CD4-positive, alpha-beta T cell treated with Interleukin-12 subunit alpha and Interleukin-12 subunit beta, for 1 hour (primary cell): Measurements from ENCODE around the gene CERS2.
A peak's percentile ranks its signal among the peaks of the same experiment; 100 is the strongest.
"Not testable (repeated sequence)": the region's sequence is repeated elsewhere in the genome, so short reads cannot be mapped to it uniquely, and the experiment has no call there.

Source experiments
- DNase-seq: peaks from one replicate; pipeline ENCODE4 v3.0.0-alpha.2; 2020

CERS2 gene

DNA sequence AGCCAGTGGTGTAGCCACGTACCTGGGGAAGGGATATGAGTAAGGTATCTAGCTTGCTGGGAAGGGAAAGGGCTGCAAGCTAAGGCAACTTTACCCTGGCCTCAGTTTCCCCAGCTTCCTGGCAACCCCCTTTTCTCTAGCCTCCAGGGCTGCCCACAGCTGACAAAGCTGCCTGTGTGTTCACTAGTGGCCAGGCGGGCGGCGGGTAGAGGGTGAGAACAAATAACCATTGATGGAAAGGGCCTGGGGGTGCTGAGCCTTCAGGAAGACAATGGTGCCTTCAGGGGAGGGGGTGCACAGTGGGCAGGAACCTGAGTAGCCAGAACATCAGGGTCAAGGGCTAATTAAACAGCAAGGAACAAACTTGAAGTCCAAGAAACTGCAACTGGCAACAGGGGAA lies 6.1 kb downstream of the CERS2 start:
- no peak for DNase-seq

DNA sequence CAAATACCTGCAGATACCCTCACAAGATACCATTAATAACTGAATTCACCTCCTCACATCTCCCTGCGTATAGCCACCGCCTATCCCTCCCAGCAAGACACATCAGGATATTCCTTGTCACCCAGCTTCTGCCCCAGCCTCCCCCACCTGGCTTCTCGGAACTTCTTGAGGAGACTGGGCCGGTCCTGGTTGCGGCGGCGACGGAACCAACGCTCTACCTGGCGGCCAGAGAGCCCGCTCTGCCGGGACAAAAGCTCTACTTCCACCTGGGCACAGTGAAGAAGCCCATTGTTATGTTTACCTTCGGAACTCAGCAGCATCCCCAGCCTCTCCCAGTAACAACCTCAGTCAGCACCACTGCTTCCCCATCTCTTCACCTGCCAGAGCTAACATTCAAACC lies 6.7 kb downstream of the CERS2 start:
- DNase-seq: no peak

DNA sequence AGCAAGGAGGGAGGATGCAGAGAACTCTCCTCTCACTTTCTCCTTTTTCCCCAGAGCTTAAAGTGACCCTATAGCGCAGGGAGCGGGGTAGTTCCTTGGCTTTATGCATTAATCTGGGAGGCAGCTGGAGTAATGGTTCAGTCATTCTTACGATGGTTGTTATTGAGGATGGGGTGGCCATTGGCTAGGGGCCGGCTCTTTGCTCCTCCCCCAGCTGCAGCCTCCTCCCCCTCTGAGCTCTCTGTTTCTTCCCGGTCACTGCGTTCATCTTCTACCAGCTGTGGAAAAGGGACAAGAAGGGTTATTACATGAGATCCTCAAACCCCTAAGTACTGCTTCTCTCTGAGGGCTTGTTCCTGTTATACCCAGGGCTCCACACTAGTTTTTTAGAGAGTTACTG lies 8.6 kb downstream of the CERS2 start:
- no peak for DNase-seq

DNA sequence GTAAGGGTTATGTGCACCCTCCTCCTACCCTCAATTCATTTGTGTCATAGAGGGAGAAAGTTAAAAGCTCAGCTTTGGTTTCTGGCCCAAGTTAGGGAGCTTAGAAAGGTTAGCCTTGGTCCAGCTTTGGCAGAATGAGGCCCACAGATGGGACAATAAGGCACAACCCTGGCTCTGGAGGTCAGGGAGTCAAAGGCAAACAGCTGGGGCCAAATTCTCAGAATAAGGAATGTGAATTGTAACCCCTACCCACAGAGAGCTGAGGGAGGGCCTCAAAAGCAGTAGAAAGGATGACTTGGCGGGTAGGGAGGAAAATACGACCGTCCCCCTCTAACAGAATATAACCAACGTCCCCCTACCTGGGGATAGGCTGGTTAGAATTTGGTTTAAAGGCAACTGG lies 9.0 kb downstream of the CERS2 start:
- DNase-seq: no peak

DNA sequence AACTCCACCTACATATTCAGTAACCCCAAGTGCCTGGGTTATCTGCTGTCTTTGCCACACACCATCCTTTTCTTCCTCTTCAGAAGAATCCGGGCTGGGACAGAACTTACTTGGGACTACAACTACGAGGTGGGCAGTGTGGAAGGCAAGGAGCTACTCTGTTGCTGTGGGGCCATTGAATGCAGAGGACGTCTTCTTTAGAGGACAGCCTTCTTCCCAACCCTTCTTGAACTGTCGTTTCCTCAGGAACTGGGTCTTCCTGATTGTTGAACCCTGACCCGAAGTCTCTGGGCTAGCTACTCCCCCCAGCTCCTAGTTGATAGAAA lies 10.5 kb downstream of the CERS2 start:
- no peak for DNase-seq

DNA sequence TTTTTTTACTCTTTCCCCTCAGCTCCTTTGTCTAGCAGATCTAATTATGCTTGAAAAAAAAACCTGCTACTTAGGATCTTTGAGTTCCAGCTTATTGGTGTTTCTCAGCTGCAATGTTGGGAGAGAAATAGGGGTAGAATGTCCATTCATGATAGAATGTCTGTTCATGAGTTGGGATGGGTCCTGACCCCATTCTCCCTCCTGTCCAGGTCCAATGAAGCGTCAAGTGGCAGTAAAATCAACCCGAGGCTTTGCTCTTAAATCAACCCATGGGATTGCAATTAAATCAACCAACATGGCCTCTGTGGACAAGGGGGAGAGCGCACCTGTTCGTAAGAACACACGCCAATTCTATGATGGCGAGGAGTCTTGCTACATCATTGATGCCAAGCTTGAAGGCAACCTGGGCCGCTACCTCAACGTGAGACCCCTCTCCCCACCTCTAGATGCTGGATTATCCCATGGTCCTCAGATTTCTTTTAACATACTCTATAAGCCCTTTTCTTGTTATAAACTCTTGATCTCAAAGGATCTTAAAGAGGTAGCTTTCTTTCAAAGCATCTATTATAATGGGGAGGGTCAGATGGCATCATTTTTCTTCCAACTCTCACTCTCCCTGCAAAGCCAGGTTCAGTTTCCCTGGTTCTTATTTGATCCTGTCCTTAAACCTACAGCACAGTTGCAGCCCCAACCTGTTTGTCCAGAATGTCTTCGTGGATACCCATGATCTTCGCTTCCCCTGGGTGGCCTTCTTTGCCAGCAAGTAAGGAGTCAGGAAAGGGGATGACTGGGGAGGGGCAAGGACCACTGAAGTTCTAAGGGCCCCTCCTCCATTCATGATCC lies 11.1 kb downstream of the CERS2 start:
- DNase-seq: no peak

DNA sequence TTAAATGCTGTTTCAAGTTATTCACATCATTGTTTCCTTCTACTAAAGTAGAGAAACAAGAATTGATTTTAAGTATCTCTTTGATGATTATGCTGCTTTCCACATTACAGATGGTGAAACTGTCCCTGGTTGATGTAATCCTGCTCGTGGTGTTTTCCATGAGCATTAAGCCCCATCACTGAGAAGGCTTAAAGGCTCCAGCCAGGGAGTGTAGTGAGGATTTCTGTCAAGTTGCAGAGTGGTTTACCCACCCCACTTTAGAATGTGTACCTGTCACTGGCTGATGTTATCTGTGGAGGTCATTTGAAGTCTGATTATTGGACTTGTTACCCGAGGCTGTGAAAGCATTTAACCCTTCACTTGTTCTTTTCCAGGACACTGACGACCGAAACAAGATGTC lies 12.9 kb downstream of the CERS2 start:
- DNase-seq: no peak

DNA sequence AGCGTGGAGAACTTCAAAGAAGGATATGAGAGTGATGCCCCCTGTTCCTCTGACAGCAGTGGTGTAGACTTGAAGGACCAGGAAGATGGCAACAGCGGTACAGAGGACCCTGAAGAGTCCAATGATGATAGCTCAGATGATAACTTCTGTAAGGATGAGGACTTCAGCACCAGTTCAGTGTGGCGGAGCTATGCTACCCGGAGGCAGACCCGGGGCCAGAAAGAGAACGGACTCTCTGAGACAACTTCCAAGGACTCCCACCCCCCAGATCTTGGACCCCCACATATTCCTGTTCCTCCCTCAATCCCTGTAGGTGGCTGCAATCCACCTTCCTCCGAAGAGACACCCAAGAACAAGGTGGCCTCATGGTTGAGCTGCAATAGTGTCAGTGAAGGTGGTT lies 14.0 kb downstream of the CERS2 start:
- no peak for DNase-seq

DNA sequence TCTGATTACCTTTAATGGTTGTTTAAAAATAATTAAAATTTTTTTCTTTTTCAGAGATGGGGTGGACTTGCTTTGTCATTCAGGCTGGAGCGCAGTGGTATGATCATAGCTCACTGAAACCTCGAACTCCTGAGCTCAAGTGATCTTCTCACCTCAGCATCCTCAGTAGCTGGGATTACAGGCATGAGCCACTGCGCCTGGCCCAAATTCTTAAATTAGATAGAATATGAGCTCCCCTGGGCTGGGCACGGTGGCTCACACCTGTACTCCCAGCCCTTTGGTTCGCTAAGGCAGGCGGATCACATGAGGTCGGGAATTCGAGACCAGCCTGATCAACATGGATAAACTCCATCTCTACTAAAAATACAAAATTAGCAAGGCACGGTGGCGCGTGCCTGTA lies 17.0 kb downstream of the CERS2 start:
- no peak for DNase-seq

DNA sequence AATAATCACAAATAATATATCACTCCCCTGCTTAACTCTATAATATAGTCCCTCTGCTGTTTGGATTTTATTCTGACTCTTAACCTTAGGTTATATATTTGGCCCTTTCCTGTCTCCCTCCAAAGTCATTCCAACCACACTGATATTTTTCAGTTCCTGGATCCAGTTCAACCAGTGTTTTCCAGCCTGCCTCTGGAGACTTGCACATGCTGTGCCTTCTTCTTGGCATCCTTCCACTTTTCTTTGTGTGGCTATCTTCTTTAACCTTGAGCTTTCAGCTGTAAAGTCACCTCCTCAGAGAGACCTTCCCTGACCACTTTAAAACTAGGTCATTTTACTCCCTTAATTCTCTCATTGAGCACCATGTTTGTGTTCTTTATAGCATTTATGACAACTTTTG lies 19.4 kb downstream of the CERS2 start:
- no peak for DNase-seq

DNA sequence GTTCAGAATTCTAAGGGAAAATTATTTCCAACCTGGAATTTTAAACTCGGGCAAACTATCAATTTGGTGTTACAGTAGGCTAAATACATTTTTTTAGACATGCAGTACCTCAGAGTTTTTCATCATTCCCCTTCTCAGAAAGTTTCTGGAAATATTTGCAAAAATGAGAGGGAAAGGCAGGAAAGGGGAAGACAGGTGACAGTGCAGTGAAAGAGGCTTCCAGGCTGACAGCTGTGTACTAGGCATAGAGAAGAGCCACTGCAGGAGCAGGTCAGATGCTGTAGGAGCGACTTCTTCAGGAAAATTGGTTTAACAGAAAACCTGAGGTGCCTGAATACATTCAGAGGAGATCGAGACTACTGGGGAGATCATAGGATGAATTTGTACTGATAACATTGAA lies 19.9 kb downstream of the CERS2 start:
- no peak for DNase-seq

DNA sequence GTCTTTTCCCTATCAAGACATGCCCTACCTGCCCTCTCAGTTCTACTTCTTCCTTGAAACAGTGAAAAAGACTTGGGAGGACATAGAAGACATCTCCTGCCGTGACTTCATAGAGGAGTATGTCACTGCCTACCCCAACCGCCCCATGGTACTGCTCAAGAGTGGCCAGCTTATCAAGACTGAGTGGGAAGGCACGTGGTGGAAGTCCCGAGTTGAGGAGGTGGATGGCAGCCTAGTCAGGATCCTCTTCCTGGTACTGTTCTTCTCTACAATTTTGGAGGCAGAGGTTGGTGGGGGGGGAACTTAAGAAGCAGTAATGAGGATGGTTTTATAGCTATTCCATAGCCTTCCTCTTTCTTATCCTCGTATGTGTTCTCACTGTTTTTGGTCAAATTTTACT lies 29.8 kb downstream of the CERS2 start:
- no peak for DNase-seq

DNA sequence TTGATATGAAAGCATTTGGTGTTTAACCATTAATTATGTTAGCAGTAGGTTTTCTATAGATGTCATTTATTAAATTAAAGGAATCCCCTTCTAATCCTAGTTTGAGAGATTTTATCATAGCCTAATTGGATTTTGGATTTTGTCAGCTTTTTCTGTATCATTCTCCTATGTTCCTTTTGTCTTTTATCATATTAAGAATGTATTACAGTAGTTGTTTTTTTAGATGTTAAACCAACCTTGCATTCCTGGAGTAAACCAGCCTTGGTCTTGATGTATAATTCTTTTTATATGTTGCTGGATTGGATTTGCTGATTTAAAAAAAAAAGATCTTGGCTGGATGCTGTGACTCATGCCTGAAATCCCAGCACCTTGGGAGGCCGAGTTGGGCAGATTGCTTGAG lies 42.9 kb downstream of the CERS2 start:
- no peak for DNase-seq

DNA sequence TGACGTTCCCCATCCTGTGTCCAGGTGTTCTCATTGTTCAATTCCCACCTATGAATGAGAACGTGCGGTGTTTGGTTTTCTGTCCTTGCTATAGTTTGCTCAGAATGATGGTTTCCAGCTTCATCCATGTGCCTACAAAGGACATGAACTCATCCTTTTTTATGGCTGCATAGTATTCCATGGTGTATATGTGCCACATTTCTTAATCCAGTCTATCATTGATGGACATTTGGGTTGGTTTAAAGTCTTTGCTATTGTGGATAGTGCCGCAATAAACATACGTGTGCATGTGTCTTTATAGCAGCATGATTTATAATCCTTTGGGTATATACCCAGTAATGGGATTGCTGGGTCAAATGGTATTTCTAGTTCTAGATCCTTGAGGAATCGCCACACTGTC lies 45.9 kb downstream of the CERS2 start:
- DNase-seq: not testable (repeated sequence)

DNA sequence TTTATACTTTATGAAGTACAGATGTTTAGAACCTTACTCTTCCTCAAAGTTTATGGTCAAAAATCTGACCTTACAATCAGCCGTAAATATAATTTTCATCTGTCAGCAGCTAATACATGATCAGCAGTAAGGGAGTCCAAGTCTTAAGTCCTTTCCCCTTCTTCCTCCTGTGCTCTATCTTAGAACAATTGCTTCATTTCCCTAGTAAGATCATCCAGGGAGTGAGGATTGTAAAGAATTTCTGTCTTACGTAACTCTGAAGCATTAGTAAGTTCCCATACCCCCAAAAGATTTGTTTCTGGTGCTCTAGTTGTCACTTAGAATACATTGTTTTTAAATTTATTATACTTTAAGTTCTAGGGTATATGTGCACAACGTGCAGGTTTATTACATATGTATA lies 46.3 kb downstream of the CERS2 start:
- DNase-seq: no peak

DNA sequence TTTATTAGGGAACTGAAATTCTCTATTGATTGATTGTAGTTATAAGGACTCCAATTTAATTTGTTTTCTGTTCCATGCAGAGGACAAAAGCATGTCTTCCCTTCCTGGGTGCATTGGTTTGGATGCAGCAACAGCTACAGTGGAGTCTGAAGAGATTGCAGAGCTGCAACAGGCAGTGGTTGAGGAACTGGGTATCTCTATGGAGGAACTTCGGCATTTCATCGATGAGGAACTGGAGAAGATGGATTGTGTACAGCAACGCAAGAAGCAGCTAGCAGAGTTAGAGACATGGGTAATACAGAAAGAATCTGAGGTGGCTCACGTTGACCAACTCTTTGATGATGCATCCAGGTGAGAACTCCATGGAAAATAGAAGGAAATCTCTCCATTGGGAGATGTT lies 47.0 kb downstream of the CERS2 start:
- DNase-seq: no peak

DNA sequence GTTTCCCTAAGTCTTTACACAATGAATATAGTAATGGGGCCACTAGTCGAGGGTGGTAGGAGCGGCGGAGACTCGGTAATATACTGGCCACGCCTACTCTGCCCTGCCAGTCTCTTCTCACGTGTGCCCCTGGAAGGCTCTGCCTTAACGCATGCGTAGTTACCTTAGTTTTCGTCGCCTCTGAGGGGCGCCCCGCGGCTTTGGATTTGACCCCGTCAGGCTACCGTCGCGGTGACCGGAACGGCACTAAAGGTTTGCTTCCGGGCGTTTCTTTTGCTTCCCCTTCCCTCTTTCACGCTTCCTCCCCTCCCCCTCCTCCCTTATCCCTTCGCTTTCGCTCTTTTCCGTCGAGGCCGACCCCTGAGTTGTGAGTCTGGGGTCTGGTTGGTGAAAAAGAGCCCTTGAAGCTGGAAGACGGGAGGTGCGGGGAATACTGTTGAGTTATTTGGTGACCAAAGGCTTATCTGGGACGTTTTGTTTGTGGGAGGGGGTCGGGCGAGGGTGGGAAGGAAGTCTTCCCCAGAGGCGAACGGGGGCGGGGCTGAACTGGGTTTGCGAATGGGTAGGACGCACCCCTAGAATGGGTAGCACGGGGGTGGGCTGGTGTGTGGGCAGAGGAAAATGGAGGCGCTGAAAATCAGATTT lies 48.4 kb downstream of the CERS2 start, which contains the start of gene SETDB1:
SETDB1 (plus strand) TSS at position 267 of the 645 bp plus-strand sequence. CDS start 1,352 bp downstream, outside the sequence.
- peak; percentile 96 for DNase-seq

DNA sequence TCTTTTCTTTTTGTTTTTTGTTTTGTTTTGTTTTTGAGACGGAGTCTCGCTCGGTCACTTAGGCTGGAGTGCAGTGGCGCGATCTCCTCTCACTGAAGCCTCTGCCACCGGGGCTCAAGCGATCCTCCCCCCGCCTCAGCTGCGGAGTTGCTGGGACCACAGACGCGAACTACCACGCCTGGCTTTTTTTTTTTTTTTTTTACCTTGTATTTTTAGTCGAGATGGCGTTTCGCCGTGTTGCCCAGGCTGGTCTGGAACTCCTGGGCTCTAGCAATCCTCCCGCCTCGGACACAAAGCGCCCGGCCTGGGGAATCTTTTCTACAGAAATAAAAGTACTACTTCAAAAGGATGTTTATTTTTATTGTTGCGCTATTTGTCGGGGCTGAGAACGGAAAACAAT lies 49.6 kb downstream of the CERS2 start:
- DNase-seq: no peak

DNA sequence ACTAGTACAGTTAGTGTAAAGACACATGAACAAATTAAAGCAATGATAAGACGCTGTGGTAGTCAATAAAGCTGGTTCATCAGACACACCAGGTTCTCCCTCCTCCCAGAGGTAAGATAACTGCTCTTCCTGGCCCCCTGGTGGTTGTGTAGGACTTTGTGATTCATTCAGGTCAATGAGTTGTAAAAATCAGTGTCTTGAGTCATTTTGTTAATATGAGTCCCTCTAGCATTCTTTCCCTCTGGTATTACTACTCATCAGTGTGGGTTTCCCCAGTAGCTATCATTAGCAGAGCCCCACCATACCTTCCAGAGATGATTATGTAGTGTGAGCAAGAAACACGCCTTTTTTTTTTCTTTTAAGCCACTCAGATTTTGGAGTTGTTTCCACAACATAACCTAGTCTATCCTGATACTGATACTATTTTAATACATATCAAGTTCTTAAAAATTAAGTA lies 52.1 kb downstream of the CERS2 start:
- peak; percentile 82 for DNase-seq

DNA sequence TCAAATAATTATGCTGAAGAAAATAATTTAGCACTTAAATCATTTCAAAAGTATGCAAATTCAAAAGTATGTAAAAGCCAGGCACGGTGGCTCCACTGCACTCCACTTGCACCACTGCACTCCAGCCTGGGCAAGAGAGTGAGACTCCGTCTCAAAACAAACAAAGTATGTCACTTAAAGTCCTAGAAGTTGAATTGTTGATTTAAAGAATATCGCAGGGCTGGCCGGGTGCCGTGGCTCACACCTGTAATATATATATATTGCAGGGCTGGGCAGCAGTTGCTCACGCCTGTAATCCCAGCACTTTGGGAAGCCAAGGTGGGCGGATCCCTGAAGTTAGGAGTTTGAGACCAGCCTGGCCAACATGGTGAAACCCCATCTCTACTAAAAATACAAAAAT lies 57.2 kb downstream of the CERS2 start:
- DNase-seq: no peak
